SK-N-SH (cell line): Measurements from ENCODE around the gene COPZ1. TPM values are rescaled to one million over a fixed set of nuclear protein-coding genes. Genes with fewer than 3 reads are reported as not detected.

Experiments used
- CTCF ChIA-PET: fragments of 300-600, 350-600 bp; formaldehyde crosslinking; extraction: SDS; loops from one replicate; lab custom pipeline; 2021; lab: Yijun Ruan, JAX
- POLR2A ChIA-PET: fragments of 350-600 bp; sonication (Branson Sonifier 250); formaldehyde crosslinking; extraction: SDS; loops from one replicate; lab custom pipeline; 2020; ENCODE audit warnings: antibody characterized with exemption, inconsistent platforms; lab: Yijun Ruan, JAX
- DNase-seq: peaks from one replicate; pipeline ENCODE4 v3.0.0; 2012
- H2AFZ ChIP-seq: fragments of 200-600 bp; sonication (generic); 2 replicates; pipeline ENCODE4 v1.8.1; 2016; ENCODE audit warnings: antibody characterized with exemption, mild to moderate bottlenecking, low read depth
- H3F3A ChIP-seq: fragments of 200-600 bp; sonication (generic); replicated peaks from 2 replicates; pipeline ENCODE3; 2016; ENCODE audit warnings: antibody characterized with exemption, mild to moderate bottlenecking; ENCODE audit not compliant: insufficient read depth
- H3K27ac ChIP-seq, 2 experiments: fragments of 200-500 bp in 1 of 2; fragments of 200-600 bp in 1 of 2; sonication (Bioruptor generic) in 1 of 2; sonication (generic), shearing (Covaris generic) in 1 of 2; 2 replicates each; pipeline versions ENCODE4 v1.5.1 to v1.6.1; 2014 to 2016; ENCODE audit warnings: low read depth in 2 of 2, inconsistent platforms in 1 of 2, low read length in 1 of 2, mild to moderate bottlenecking in 1 of 2, mixed read lengths in 1 of 2
- H3K27me3 ChIP-seq: fragments of 200-600 bp; sonication (generic), shearing (Covaris generic); 2 replicates; pipeline ENCODE4 v1.6.1; 2016; ENCODE audit warnings: mixed run types; ENCODE audit not compliant: insufficient read depth
- H3K36me3 ChIP-seq, 2 experiments: fragments of 200-500 bp in 1 of 2; fragments of 200-600 bp in 1 of 2; sonication (Bioruptor generic) in 1 of 2; sonication (generic) in 1 of 2; replicated peaks in 1 of 2; 2 replicates each; pipeline versions ENCODE3 to v1.5.1; 2014 to 2016; ENCODE audit warnings: low read length in 1 of 2, mild to moderate bottlenecking in 1 of 2; ENCODE audit not compliant: insufficient read depth in 2 of 2, control insufficient read depth in 1 of 2
- H3K4me1 ChIP-seq, 2 experiments: fragments of 200-500 bp in 1 of 2; fragments of 200-600 bp in 1 of 2; sonication (Bioruptor generic) in 1 of 2; sonication (generic), shearing (Covaris generic) in 1 of 2; 2 replicates each; pipeline versions ENCODE4 v1.5.1 to v1.6.1; 2014 to 2016; ENCODE audit warnings: low read depth in 1 of 2, low read length in 1 of 2, mixed run types in 1 of 2; ENCODE audit not compliant: insufficient read depth in 2 of 2, control insufficient read depth in 1 of 2
- H3K4me2 ChIP-seq: fragments of 200-600 bp; sonication (generic), shearing (Covaris generic); 2 replicates; pipeline ENCODE4 v1.6.1; 2017; ENCODE audit warnings: mixed run types
- H3K4me3 ChIP-seq, 2 experiments: fragments of 200-500 bp in 1 of 2; fragments of 200-600 bp in 1 of 2; sonication (Bioruptor generic) in 1 of 2; sonication (generic), shearing (Covaris generic) in 1 of 2; 2 replicates each; pipeline versions ENCODE4 v1.5.1 to v1.8.1; 2014 to 2016; ENCODE audit warnings: low read depth in 2 of 2, inconsistent platforms in 1 of 2, low read length in 1 of 2, mild to moderate bottlenecking in 1 of 2, mixed read lengths in 1 of 2, moderate library complexity in 1 of 2
- H3K79me2 ChIP-seq: fragments of 200-600 bp; sonication (generic); 2 replicates; pipeline ENCODE4 v1.8.1; 2017; ENCODE audit warnings: mild to moderate bottlenecking; ENCODE audit not compliant: insufficient read depth
- H3K9ac ChIP-seq: fragments of 200-600 bp; sonication (generic); 2 replicates; pipeline ENCODE4 v1.6.1; 2017; ENCODE audit warnings: mixed run types
- H3K9me2 ChIP-seq: fragments of 200-600 bp; sonication (generic); 2 replicates; pipeline ENCODE4 v1.6.1; 2017; ENCODE audit warnings: mixed run types
- H3K9me3 ChIP-seq: fragments of 200-600 bp; sonication (generic); 2 replicates; pipeline ENCODE4 v1.6.1; 2017; ENCODE audit warnings: mixed run types, mild to moderate bottlenecking, moderate library complexity
- H4K20me1 ChIP-seq: fragments of 200-600 bp; sonication (generic); 2 replicates; pipeline ENCODE4 v1.6.1; 2017; ENCODE audit warnings: mild to moderate bottlenecking, mixed run types; ENCODE audit not compliant: insufficient read depth
- CTCF ChIP-seq: fragments of 200-600 bp; sonication (generic); IDR thresholded peaks from 2 replicates; pipeline ENCODE4 v1.6.1; 2017; ENCODE audit warnings: antibody characterized with exemption, mild to moderate bottlenecking, moderate library complexity
- EZH2phosphoT487 ChIP-seq: fragments of 200-600 bp; sonication (generic); IDR thresholded peaks from 2 replicates; pipeline ENCODE4 v1.6.1; 2017; ENCODE audit warnings: low read depth, mixed run types, mild to moderate bottlenecking, antibody characterized with exemption, moderate library complexity, borderline replicate concordance
- FOXJ3 ChIP-seq: sonication (generic); formaldehyde crosslinking; IDR thresholded peaks from 2 replicates; pipeline ENCODE4 v1.5.1; 2020; ENCODE audit warnings: mild to moderate bottlenecking, missing genetic modification reagents
- NRF1 ChIP-seq: IDR thresholded peaks from 2 replicates; pipeline ENCODE4 v1.6.1; 2012; ENCODE audit warnings: low read depth, mild to moderate bottlenecking, low read length
- RAD21 ChIP-seq: IDR thresholded peaks from 2 replicates; pipeline ENCODE4 v1.6.1; 2012; ENCODE audit warnings: mild to moderate bottlenecking, low read length
- SMC3 ChIP-seq: IDR thresholded peaks from 2 replicates; pipeline ENCODE4 v1.6.1; 2012; ENCODE audit warnings: low read depth, low read length, improper control_type of control experiment
- TAF1 ChIP-seq: IDR thresholded peaks from 2 replicates; pipeline ENCODE4 v1.6.1; 2012; ENCODE audit warnings: low read depth, mild to moderate bottlenecking, low read length, moderate library complexity, borderline replicate concordance
- USF2 ChIP-seq: fragments of 150-350 bp; IDR thresholded peaks from 2 replicates; pipeline ENCODE4 v1.6.1; 2017; ENCODE audit warnings: antibody characterized with exemption, low read length, low read depth, borderline replicate concordance
- ZBTB33 ChIP-seq: IDR thresholded peaks from 2 replicates; pipeline ENCODE4 v1.4.0; 2012; ENCODE audit warnings: low read depth, borderline replicate concordance
- WGBS: methylation state at CpG from one replicate; pipeline ENCODE4 v1.1.6; 2017; ENCODE audit warnings: low lambda C conversion rate; 5-methylcytosine and 5-hydroxymethylcytosine counted together
- polyA plus RNA-seq, 3 experiments: library from polyadenylated mRNA; depleted of rRNA; stranded (reverse); fragments of >200 nt; gene quantifications; 2 replicates each; pipeline ENCODE4 v1.2.3, GENCODE V29; 2012
- TF ChIP-seq, protein P1 (sequence below): fragments of 150-350 bp; IDR thresholded peaks from 2 replicates; pipeline ENCODE4 v1.6.1; 2016; ENCODE audit warnings: mild to moderate bottlenecking, low read depth, low read length

Gene COPZ1
- polyA plus RNA-seq, 1 of the 3 experiments (the other 2 are of a cell fraction): 111 TPM

DNA sequence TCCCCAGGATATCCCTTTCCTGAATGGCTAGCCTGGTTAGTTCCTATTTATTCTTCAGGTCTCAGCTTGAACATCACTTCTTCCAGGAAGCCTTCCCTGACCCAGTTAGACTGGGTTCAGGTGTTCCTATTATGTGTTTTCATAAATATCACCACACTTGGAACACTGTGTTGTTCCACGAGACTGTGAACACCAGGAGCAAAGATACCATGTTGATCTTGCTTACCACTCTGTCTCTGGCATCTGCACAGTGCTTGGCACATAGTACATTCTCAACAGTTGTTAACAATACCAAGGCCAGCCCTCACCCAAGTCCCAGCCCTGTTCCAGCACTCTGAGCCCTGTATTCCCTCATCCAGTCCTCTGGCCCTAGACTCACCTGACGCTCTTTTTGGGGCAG is 73.3 kb downstream of the COPZ1 start:
- Histone ChIP-seq H3K27me3 (no peaks in the 10 kb centered on the region), H3K4me3 (no peak overlapping the region), H3K9me3 (no peaks in the 10 kb centered on the region), H3K9me2 (no peaks in the 10 kb centered on the region), H4K20me1 (no peaks in the 10 kb centered on the region), H3K4me2 (no peak overlapping the region), H3K36me3 (peaks cover 53 to 65% of the 10 kb centered on the region in 2 experiments), H3K79me2 (no peaks in the 10 kb centered on the region), H3K9ac (no peak overlapping the region), H3K4me1 (no peaks in the 10 kb centered on the region), H3F3A (peaks cover 22% of the 10 kb centered on the region), H3K27ac (no peak overlapping the region), H2AFZ (no peak overlapping the region)
- TF ChIP-seq EZH2phosphoT487: no peak
- TF ChIP-seq TAF1: no peak
- TF ChIP-seq USF2: no peak
- TF ChIP-seq NRF1: no peak
- TF ChIP-seq FOXJ3 (CRISPR knock-in tag): no peak
- TF ChIP-seq, protein P1, sequence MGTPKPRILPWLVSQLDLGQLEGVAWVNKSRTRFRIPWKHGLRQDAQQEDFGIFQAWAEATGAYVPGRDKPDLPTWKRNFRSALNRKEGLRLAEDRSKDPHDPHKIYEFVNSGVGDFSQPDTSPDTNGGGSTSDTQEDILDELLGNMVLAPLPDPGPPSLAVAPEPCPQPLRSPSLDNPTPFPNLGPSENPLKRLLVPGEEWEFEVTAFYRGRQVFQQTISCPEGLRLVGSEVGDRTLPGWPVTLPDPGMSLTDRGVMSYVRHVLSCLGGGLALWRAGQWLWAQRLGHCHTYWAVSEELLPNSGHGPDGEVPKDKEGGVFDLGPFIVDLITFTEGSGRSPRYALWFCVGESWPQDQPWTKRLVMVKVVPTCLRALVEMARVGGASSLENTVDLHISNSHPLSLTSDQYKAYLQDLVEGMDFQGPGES: no peak
- TF ChIP-seq ZBTB33: no peak
- DNase-seq: no peak
- 97% methylated on average over 2 of the region's 2 CpGs for WGBS
- CTCF ChIA-PET: interaction anchor here (1.4 to 12.3 kb wide), 11 partner anchors 11 to 173 kb away, joined by 5 to 490 read pairs (median 26); partner anchors contain the start of genes GTSF1, ITGA5 and ZNF385A
- POLR2A ChIA-PET: no interaction called here

DNA sequence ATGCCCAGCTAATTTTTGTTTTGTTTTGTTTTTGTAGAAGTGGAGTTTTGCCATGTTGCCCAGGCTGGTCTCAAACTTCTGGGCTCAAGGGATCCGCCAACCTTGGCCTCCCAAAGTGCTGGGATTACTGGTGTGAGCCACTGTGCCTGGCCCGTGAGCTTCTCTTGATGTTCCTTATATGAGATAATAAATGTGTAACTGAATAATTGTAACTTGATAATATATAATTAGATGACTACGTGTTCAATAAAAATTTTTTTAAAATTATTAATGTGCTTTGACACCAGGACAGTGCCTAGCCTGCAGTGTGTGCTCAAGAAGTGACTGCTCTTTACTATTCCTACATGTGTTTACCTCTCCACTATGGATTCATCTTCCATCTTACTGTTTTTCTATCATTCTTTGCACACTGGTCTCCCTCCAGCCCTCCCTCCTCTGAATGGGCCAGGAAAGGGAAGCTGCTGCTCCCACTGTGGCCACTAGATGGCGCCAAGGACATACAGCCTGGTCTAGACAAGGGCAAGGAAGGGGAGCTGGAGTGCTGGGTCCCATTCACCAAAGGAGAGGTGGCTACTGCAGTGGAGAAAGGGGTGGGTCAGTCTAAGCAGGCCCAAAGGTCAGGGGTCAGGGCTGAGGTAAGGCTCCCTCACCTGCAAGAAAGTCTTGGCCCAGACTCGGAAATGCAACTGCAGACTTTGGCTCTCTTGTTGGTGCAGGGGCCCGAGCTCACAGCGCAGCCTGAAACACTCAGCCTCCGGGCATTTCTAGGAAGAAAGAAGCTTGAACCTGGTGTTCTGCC is 74.3 kb downstream of the COPZ1 start:
- Histone ChIP-seq H3K27ac (no peak overlapping the region), H3K4me3 (no peak overlapping the region; a peak in 1 of 4 replicates), H4K20me1 (no peaks in the 10 kb centered on the region), H3K9me2 (no peaks in the 10 kb centered on the region), H3K9me3 (no peaks in the 10 kb centered on the region), H3F3A (peaks cover 22% of the 10 kb centered on the region), H3K9ac (no peak overlapping the region), H3K27me3 (no peaks in the 10 kb centered on the region), H3K4me2 (no peak overlapping the region), H3K36me3 (peaks cover 61 to 74% of the 10 kb centered on the region in 2 experiments), H3K79me2 (no peaks in the 10 kb centered on the region), H3K4me1 (no peaks in the 10 kb centered on the region), H2AFZ (no peak overlapping the region)
- TF ChIP-seq EZH2phosphoT487 (no peak), SMC3 (peak; percentile 96), RAD21 (peak; percentile 88), CTCF (peak; percentile 99)
- POLR2A ChIA-PET: interaction anchor here (0.6 to 1.0 kb wide), 3 partner anchors 14 to 898 kb away, joined by 3 to 4 read pairs (median 3); partner anchors contain the start of gene TARBP2
- WGBS: 69% methylated on average over 6 of the region's 8 CpGs
- peak; percentile 89 for DNase-seq
- CTCF ChIA-PET: interaction anchor here (0.6 to 12.3 kb wide), 54 partner anchors 8 to 1707 kb away, joined by 3 to 490 read pairs (median 4); partner anchors contain the start of genes GTSF1, HOXC9, ITGA5 and ZNF385A
